ENCODE measurements around the gene ROCK2. TPM values are rescaled to one million over a fixed set of nuclear protein-coding genes. Genes with fewer than 3 reads are reported as not detected.
A peak's percentile ranks its signal among the peaks of the same experiment; 100 is the strongest.

The ROCK2 gene
- total and polyA plus RNA-seq, 2 of the 13 experiments (the other 11 are each of a cell fraction or from before 2014, with no cell fraction given), result 38.1 to 119 TPM

DNA sequence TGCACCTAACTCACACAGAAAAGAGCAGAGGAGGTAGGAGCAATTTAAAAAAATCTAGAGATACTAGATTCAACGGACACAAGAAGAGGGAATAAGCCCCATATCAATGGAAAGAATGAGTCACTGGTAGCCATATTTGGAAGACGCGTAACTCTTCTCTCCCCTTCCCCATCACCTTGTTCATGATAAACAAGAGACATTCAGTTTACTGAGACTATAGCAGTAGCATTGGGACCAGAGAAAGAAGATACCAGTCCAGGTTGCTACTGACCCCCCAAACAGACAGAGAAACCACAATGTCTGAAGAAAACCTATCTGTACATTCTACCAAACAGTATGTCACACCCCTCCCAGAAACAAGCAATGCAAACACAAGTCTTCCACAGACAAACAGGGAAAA is 108.1 kb downstream of the ROCK2 start:
- ATAC-seq (no peak), FAIRE-seq (no peak), DNase-seq (ENCODE audit: low spot score) (no peak)
- Histone ChIP-seq H3K9ac (ENCODE audit: insufficient read depth, low read depth, low read length) (no peak overlapping the region), H3K9me3 (ENCODE audit: low read length) (no peaks in the 10 kb centered on the region), H3K36me3 (replicated peaks in 1 of 2; ENCODE audit: control insufficient read depth in 1 of 2, insufficient read depth in 2 of 2, low read length in 2 of 2) (peaks cover 15 to 69% of the 10 kb centered on the region in 2 experiments), H3K4me1 (ENCODE audit: insufficient read depth, low read length) (peaks cover 4% of the 10 kb centered on the region; the same call in 1 of the 2 replicates), H3K79me2 (ENCODE audit: insufficient read depth, low read length) (peaks cover 94% of the 10 kb centered on the region), H3K27ac (ENCODE audit: extremely low read length, insufficient read depth, low read length) (no peak overlapping the region), H3K4me3 (replicated peaks in 1 of 3; ENCODE audit: insufficient read depth in 1 of 3, low read depth in 2 of 3, low read length in 3 of 3) (no peak overlapping the region), H2AFZ (ENCODE audit: low read length) (no peak overlapping the region), H3K4me2 (ENCODE audit: low read depth, low read length) (no peak overlapping the region), H4K20me1 (ENCODE audit: insufficient read depth, low read length) (peaks cover 65% of the 10 kb centered on the region), H3K27me3 (ENCODE audit: control insufficient read depth in 1 of 2, insufficient read depth in 2 of 2, low read length in 2 of 2) (no peaks in the 10 kb centered on the region)
- peak; percentile 90 for TF ChIP-seq RBM22 (optimal IDR thresholded peaks at IDR 0.05; ENCODE audit: low read length)
- TF ChIP-seq, protein P1, sequence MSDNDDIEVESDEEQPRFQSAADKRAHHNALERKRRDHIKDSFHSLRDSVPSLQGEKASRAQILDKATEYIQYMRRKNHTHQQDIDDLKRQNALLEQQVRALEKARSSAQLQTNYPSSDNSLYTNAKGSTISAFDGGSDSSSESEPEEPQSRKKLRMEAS (IDR thresholded peaks at IDR 0.05), result no peak
- ChIA-PET POLR2A (no interaction called here), CTCF (ENCODE audit: low intra/inter-chr PET ratio, low total read pairs) (no interaction called here)
- intact Hi-C loops (cut with micrococcal nuclease; ENCODE audit: unreplicated experiment) (no loop called here), in situ Hi-C loops (cut with HindIII; ENCODE audit: extremely low pct_ligation_motif_present, low pct_unique_long_range_greater_than_20kb) (loop anchor here (5.0 kb wide), 1 partner anchor 171 kb away; no protein-coding TSS in a partner anchor)
- BruUV-seq (replicated peaks), result no TSS peak
- WGBS (ENCODE audit: low lambda C conversion rate), result 94% methylated on average over 3 of the region's 3 CpGs

DNA sequence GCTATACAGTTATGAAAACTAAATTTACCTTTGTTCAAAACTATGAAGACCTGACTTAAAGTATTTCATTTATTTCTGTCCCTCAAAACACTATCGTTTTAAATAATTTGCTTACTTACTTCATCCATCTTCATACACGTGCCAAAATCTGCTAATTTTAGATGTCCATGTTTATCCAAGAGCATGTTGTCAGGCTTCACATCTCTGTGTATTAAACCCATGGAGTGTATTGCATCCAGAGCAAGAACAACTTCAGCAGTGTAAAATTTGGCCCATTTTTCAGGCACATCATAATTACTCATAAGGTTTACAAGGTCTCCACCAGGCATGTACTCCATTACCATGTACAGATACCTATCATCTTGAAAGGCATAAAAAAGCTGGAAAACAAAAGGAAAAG is 108.9 kb downstream of the ROCK2 start:
- BruUV-seq (replicated peaks), result no TSS peak
- Histone ChIP-seq H3K9me3 (ENCODE audit: low read length) (no peaks in the 10 kb centered on the region), H3K4me3 (replicated peaks in 1 of 3; ENCODE audit: insufficient read depth in 1 of 3, low read depth in 2 of 3, low read length in 3 of 3) (no peak overlapping the region), H3K9ac (ENCODE audit: insufficient read depth, low read depth, low read length) (no peak overlapping the region), H3K4me2 (ENCODE audit: low read depth, low read length) (no peak overlapping the region), H3K36me3 (replicated peaks in 1 of 2; ENCODE audit: control insufficient read depth in 1 of 2, insufficient read depth in 2 of 2, low read length in 2 of 2) (peaks cover 15 to 68% of the 10 kb centered on the region in 2 experiments), H4K20me1 (ENCODE audit: insufficient read depth, low read length) (peaks cover 66% of the 10 kb centered on the region), H2AFZ (ENCODE audit: low read length) (no peak overlapping the region), H3K4me1 (ENCODE audit: insufficient read depth, low read length) (no peaks in the 10 kb centered on the region), H3K27ac (ENCODE audit: extremely low read length, insufficient read depth, low read length) (no peak overlapping the region), H3K27me3 (ENCODE audit: control insufficient read depth in 1 of 2, insufficient read depth in 2 of 2, low read length in 2 of 2) (no peaks in the 10 kb centered on the region), H3K79me2 (ENCODE audit: insufficient read depth, low read length) (peaks cover 89% of the 10 kb centered on the region)
- ChIA-PET CTCF (ENCODE audit: low intra/inter-chr PET ratio, low total read pairs) (no interaction called here), POLR2A (no interaction called here)
- WGBS (ENCODE audit: low lambda C conversion rate), result 86% methylated on average over 2 of the region's 2 CpGs
- peak; percentile 65 for TF ChIP-seq RBM22 (optimal IDR thresholded peaks at IDR 0.05; ENCODE audit: low read length)
- TF ChIP-seq SIN3B (IDR thresholded peaks at IDR 0.05; ENCODE audit: low read length), result no peak
- no peak for DNase-seq (ENCODE audit: low spot score)
- ATAC-seq, result no peak
- FAIRE-seq, result no peak
- intact Hi-C loops (cut with micrococcal nuclease; ENCODE audit: unreplicated experiment) (no loop called here), in situ Hi-C loops (cut with HindIII; ENCODE audit: extremely low pct_ligation_motif_present, low pct_unique_long_range_greater_than_20kb) (loop anchor here (5.0 kb wide), 1 partner anchor 172 kb away; no protein-coding TSS in a partner anchor)

Data from HepG2 (cell line).